ENCODE data around the gene ARHGEF19. TPM values are rescaled to one million over a fixed set of nuclear protein-coding genes. Genes with fewer than 3 reads are reported as not detected.

ARHGEF19 gene
- total RNA-seq, 1 donor from 2014 or later = 15.6 TPM

- no peaks in the 10 kb centered on the region for H3K27me3 ChIP-seq (ENCODE audit: low read depth)
- peak overlapping the region; percentile 8 for H3K4me3 ChIP-seq
- DNase-seq = no peak
- peaks cover 3% of the 10 kb centered on the region for H3K36me3 ChIP-seq
- TF ChIP-seq CTCF (IDR thresholded peaks at IDR 0.05) = no peak
- intact Hi-C loops (cut with DNase I) = no loop called here
- H3K27ac ChIP-seq = no peak overlapping the region
- peaks cover 27% of the 10 kb centered on the region for H3K4me1 ChIP-seq
- no peak for ATAC-seq
- no peaks in the 10 kb centered on the region for H3K9me3 ChIP-seq
These were observed 2.5 kb downstream of the ARHGEF19 start for GRCh38 chr1:16209847-16210407.

GRCh38 chr1:16209132-16209846, 3.2 kb downstream of the ARHGEF19 start:
- DNase-seq (no peak), ATAC-seq (no peak)
- no peak overlapping the region for H3K27ac ChIP-seq
- H3K36me3 ChIP-seq = peaks cover 9% of the 10 kb centered on the region
- H3K27me3 ChIP-seq (ENCODE audit: low read depth) = no peaks in the 10 kb centered on the region
- no peaks in the 10 kb centered on the region for H3K9me3 ChIP-seq
- H3K4me3 ChIP-seq = no peak overlapping the region
- H3K4me1 ChIP-seq = peaks cover 27% of the 10 kb centered on the region
- TF ChIP-seq CTCF (IDR thresholded peaks at IDR 0.05) = no peak
- intact Hi-C loops (cut with DNase I) = no loop called here

GRCh38 chr1:16208270-16208987, 4.0 kb downstream of the ARHGEF19 start:
- ATAC-seq (no peak), DNase-seq (no peak)
- peaks cover 27% of the 10 kb centered on the region for H3K4me1 ChIP-seq
- H3K27ac ChIP-seq = no peak overlapping the region
- H3K9me3 ChIP-seq = no peaks in the 10 kb centered on the region
- intact Hi-C loops (cut with DNase I) = no loop called here
- no peak for TF ChIP-seq CTCF (IDR thresholded peaks at IDR 0.05)
- no peaks in the 10 kb centered on the region for H3K27me3 ChIP-seq (ENCODE audit: low read depth)
- no peak overlapping the region for H3K4me3 ChIP-seq
- peaks cover 13% of the 10 kb centered on the region for H3K36me3 ChIP-seq

GRCh38 chr1:16207318-16208269, 4.9 kb downstream of the ARHGEF19 start:
- no peak for ATAC-seq
- no peak for TF ChIP-seq CTCF (IDR thresholded peaks at IDR 0.05)
- Histone ChIP-seq H3K27me3 (ENCODE audit: low read depth) (no peaks in the 10 kb centered on the region), H3K4me3 (peak overlapping the region; percentile 63), H3K9me3 (no peaks in the 10 kb centered on the region), H3K36me3 (peaks cover 13% of the 10 kb centered on the region), H3K4me1 (peaks cover 21% of the 10 kb centered on the region), H3K27ac (peak overlapping the region; percentile 93)
- intact Hi-C loops (cut with DNase I) = no loop called here
- no peak for DNase-seq

All from lower lobe of right lung (tissue), 2 donors.